H1 (cell line): Measurements from ENCODE around the gene CYP2W1. TPM values are rescaled to one million over a fixed set of nuclear protein-coding genes. Genes with fewer than 3 reads are reported as not detected.

Experiments used
- CTCF ChIA-PET: fragments of 300-600 bp; sonication (Branson Sonifier 250); formaldehyde crosslinking; loops from one replicate; lab custom pipeline; 2021; ENCODE audit not compliant: partially characterized antibody; lab: Charles Lee
- POLR2A ChIA-PET: fragments of 300-600 bp; sonication (Branson Sonifier 250); formaldehyde crosslinking; loops from one replicate; lab custom pipeline; 2021; ENCODE audit warnings: inconsistent platforms; ENCODE audit not compliant: partially characterized antibody; lab: Charles Lee
- DNase-seq, 2 experiments: peaks; one replicate each; pipeline versions ENCODE4 v3.0.0 to v3.0.0-alpha.2; 2010 to 2022; ENCODE audit warnings: low spot score in 2 of 2, low read depth in 1 of 2, mixed read lengths in 1 of 2
- FAIRE-seq: peaks from 2 replicates; lab custom pipeline; 2011; peaks lifted over from hg19 to GRCh38; lab: Jason Lieb, UNC
- H2AFZ ChIP-seq: 2 replicates; pipeline ENCODE4 v1.8.1; 2012; ENCODE audit warnings: low read length, inconsistent platforms
- H2AK5ac ChIP-seq: 2 replicates; pipeline ENCODE4 v1.6.1; 2013; ENCODE audit warnings: low read depth, low read length
- H2BK120ac ChIP-seq: replicated peaks from 2 replicates; pipeline ENCODE3; 2013; ENCODE audit warnings: low read depth, low read length, inconsistent platforms
- H2BK12ac ChIP-seq: 2 replicates; pipeline ENCODE4 v1.6.1; 2013; ENCODE audit warnings: low read depth, low read length
- H2BK15ac ChIP-seq: 2 replicates; pipeline ENCODE4 v1.6.1; 2013; ENCODE audit warnings: low read length
- H2BK20ac ChIP-seq: 2 replicates; pipeline ENCODE4 v1.6.1; 2013; ENCODE audit warnings: low read length
- H2BK5ac ChIP-seq: 2 replicates; pipeline ENCODE4 v1.6.1; 2013; ENCODE audit warnings: low read depth, low read length
- H3K14ac ChIP-seq: 2 replicates; pipeline ENCODE4 v1.6.1; 2013; ENCODE audit warnings: inconsistent platforms; ENCODE audit not compliant: insufficient read length
- H3K18ac ChIP-seq: 2 replicates; pipeline ENCODE4 v1.6.1; 2013; ENCODE audit warnings: low read length; ENCODE audit errors: extremely low read depth
- H3K23ac ChIP-seq: 2 replicates; pipeline ENCODE4 v1.6.1; 2013; ENCODE audit warnings: inconsistent platforms; ENCODE audit not compliant: insufficient read length
- H3K23me2 ChIP-seq: 2 replicates; pipeline ENCODE4 v1.6.1; 2013; ENCODE audit warnings: low read depth, low read length
- H3K27ac ChIP-seq: 2 replicates; pipeline ENCODE4 v1.6.1; 2011; ENCODE audit warnings: low read depth, low read length, inconsistent platforms
- H3K27me3 ChIP-seq, 4 experiments: replicated peaks in 1 of 4; 1 replicate in 1 of 4; 2 replicates in 3 of 4; pipeline versions ENCODE4 v1.6.1 to v1.8.1; 2011 to 2013; ENCODE audit warnings: low read length in 3 of 4, mild to moderate bottlenecking in 3 of 4, inconsistent platforms in 2 of 4, mixed read lengths in 2 of 4, moderate library complexity in 1 of 4; ENCODE audit not compliant: control insufficient read depth in 3 of 4, insufficient read depth in 3 of 4; ENCODE audit errors: extremely low read depth in 1 of 4
- H3K36me3 ChIP-seq, 4 experiments: 2 replicates each; pipeline versions ENCODE4 v1.6.1 to v1.8.1; 2011 to 2013; ENCODE audit warnings: mild to moderate bottlenecking in 4 of 4, low read length in 3 of 4, moderate library complexity in 2 of 4, control low read depth in 1 of 4, inconsistent platforms in 1 of 4; ENCODE audit not compliant: insufficient read depth in 4 of 4, control insufficient read depth in 2 of 4
- H3K4ac ChIP-seq: replicated peaks from 2 replicates; pipeline ENCODE3; 2013; ENCODE audit warnings: low read length, low read depth, mixed read lengths, inconsistent platforms; ENCODE audit not compliant: insufficient read length
- H3K4me1 ChIP-seq, 4 experiments: replicated peaks in 1 of 4; 1 replicate in 1 of 4; 2 replicates in 3 of 4; pipeline versions ENCODE4 v1.6.1 to v1.8.1; 2011 to 2013; ENCODE audit warnings: low read length in 3 of 4, inconsistent platforms in 2 of 4, mixed read lengths in 1 of 4; ENCODE audit not compliant: insufficient read depth in 4 of 4, control insufficient read depth in 3 of 4
- H3K4me2 ChIP-seq, 2 experiments: 2 replicates each; pipeline versions ENCODE4 v1.6.1 to v1.8.1; 2011 to 2013; ENCODE audit warnings: low read depth in 2 of 2, low read length in 2 of 2, control low read depth in 1 of 2, inconsistent platforms in 1 of 2, mild to moderate bottlenecking in 1 of 2; ENCODE audit not compliant: insufficient read depth in 1 of 2
- H3K4me3 ChIP-seq, 4 experiments: fragments of 200-600, 300-600 bp in 1 of 4; sonication (generic), shearing (Covaris generic), sonication (Bioruptor Twin) in 1 of 4; 2 replicates each; pipeline versions ENCODE4 v1.5.1 to v1.8.1; 2011 to 2016; ENCODE audit warnings: low read length in 4 of 4, low read depth in 3 of 4, control low read depth in 2 of 4, inconsistent platforms in 2 of 4, mild to moderate bottlenecking in 2 of 4, mixed read lengths in 1 of 4, moderate library complexity in 1 of 4; ENCODE audit not compliant: insufficient read depth in 2 of 4; ENCODE audit errors: extremely low read depth in 1 of 4
- H3K56ac ChIP-seq: replicated peaks from 2 replicates; pipeline ENCODE3; 2013; ENCODE audit warnings: low read depth, mild to moderate bottlenecking, mixed read lengths, low read length, inconsistent platforms; ENCODE audit not compliant: insufficient read length
- H3K79me1 ChIP-seq: 2 replicates; pipeline ENCODE4 v1.6.1; 2013; ENCODE audit warnings: low read depth, low read length, control low read depth
- H3K79me2 ChIP-seq, 2 experiments: 2 replicates each; pipeline versions ENCODE4 v1.6.1 to v1.8.1; 2012 to 2013; ENCODE audit warnings: low read length in 2 of 2, mild to moderate bottlenecking in 2 of 2, inconsistent platforms in 1 of 2; ENCODE audit not compliant: insufficient read depth in 2 of 2, control insufficient read depth in 1 of 2
- H3K9ac ChIP-seq, 4 experiments: replicated peaks in 1 of 4; 1 replicate in 1 of 4; 2 replicates in 3 of 4; pipeline versions ENCODE4 v1.6.1 to v1.8.1; 2011 to 2013; ENCODE audit warnings: low read depth in 3 of 4, low read length in 3 of 4, control low read depth in 2 of 4, mild to moderate bottlenecking in 2 of 4, moderate library complexity in 2 of 4, inconsistent platforms in 1 of 4; ENCODE audit errors: extremely low read depth in 1 of 4
- H3K9me3 ChIP-seq, 2 experiments: 2 replicates each; pipeline versions ENCODE4 v1.6.1 to v1.8.1; 2012 to 2013; ENCODE audit warnings: mild to moderate bottlenecking in 2 of 2, moderate library complexity in 2 of 2, control low read depth in 1 of 2, inconsistent platforms in 1 of 2, low read depth in 1 of 2, low read length in 1 of 2, mixed read lengths in 1 of 2; ENCODE audit not compliant: insufficient read depth in 2 of 2
- H4K20me1 ChIP-seq, 2 experiments: replicated peaks in 1 of 2; 2 replicates each; pipeline versions ENCODE3 to v1.8.1; 2011 to 2013; ENCODE audit warnings: inconsistent platforms in 2 of 2, low read length in 2 of 2, mild to moderate bottlenecking in 1 of 2; ENCODE audit not compliant: insufficient read depth in 2 of 2, control insufficient read depth in 1 of 2
- H4K5ac ChIP-seq: 2 replicates; pipeline ENCODE4 v1.6.1; 2013; ENCODE audit warnings: low read length, low read depth, mixed read lengths, inconsistent platforms; ENCODE audit not compliant: insufficient read length
- H4K8ac ChIP-seq: 2 replicates; pipeline ENCODE4 v1.8.0; 2013; ENCODE audit warnings: mild to moderate bottlenecking, moderate library complexity, low read length, inconsistent platforms; ENCODE audit not compliant: insufficient read depth; ENCODE audit errors: extremely low read depth
- H4K91ac ChIP-seq: replicated peaks from 2 replicates; pipeline ENCODE3; 2013; ENCODE audit warnings: low read length, mixed read lengths, inconsistent platforms; ENCODE audit not compliant: insufficient read length
- BCL11A ChIP-seq, 2 experiments: IDR thresholded peaks; one replicate each; pipeline ENCODE4 v1.6.1; 2011; ENCODE audit warnings: low read depth in 2 of 2, low read length in 2 of 2, mild to moderate bottlenecking in 2 of 2
- FOSL1 ChIP-seq: IDR thresholded peaks from 2 replicates; pipeline ENCODE4 v1.6.1; 2011; ENCODE audit warnings: mild to moderate bottlenecking, low read depth, low read length, moderate library complexity; ENCODE audit not compliant: insufficient read depth
- HDAC6 ChIP-seq: IDR thresholded peaks from one replicate; pipeline ENCODE4 v1.7.1; 2012; ENCODE audit warnings: low read depth, mild to moderate bottlenecking, inconsistent platforms, low read length, moderate library complexity
- PHF8 ChIP-seq: fragments of 200-600 bp; sonication (generic); conservative IDR thresholded peaks from 2 replicates; pipeline ENCODE4 v1.7.1; 2012; ENCODE audit warnings: low read depth, mild to moderate bottlenecking, inconsistent platforms, low read length, moderate library complexity
- WGBS, 2 experiments: shearing (Covaris generic) in 1 of 2; methylation state at CpG; one replicate each; pipeline versions ENCODE4 v1.1.6 to v1.1.7; 2013 to 2015; ENCODE audit warnings: low lambda C conversion rate in 2 of 2, mixed read lengths in 2 of 2, inconsistent platforms in 1 of 2, low coverage in 1 of 2, missing lambda C conversion rate in 1 of 2; ENCODE audit not compliant: insufficient replicate concordance in 2 of 2, insufficient coverage in 1 of 2, insufficient read length in 1 of 2; ENCODE audit errors: extremely low coverage in 1 of 2, missing lambda C conversion rate in 1 of 2; 5-methylcytosine and 5-hydroxymethylcytosine counted together
- polyA plus RNA-seq, 7 experiments: library from polyadenylated mRNA; depleted of rRNA in 3 of 7; stranded (reverse) in 5 of 7; unstranded in 2 of 7; fragments of >200 nt in 5 of 7; fragments of 200-250 nt in 2 of 7; gene quantifications; 1 replicate in 5 of 7; 2 replicates in 1 of 7; 4 replicates in 1 of 7; pipeline versions ENCODE4 v1.2.1 to v1.2.3, GENCODE V29; 2011 to 2013; ENCODE audit warnings: missing spikeins in 2 of 7, mixed read lengths in 2 of 7
- total RNA-seq: library from RNA; stranded (reverse); fragmentation: NEBNext Ultra II Directional; extraction: Animal tissue kit (Norgen Biotek cat#: 25700); gene quantifications from 2 replicates; pipeline ENCODE4 v1.2.1, GENCODE V29; 2021

Gene CYP2W1
- total and polyA plus RNA-seq, 2 of the 8 experiments (the other 6 are each of a cell fraction or from before 2014, with no cell fraction given) = not detected

GRCh38 chr7:960269-960871 is 22.6 kb upstream of the CYP2W1 start:
- Histone ChIP-seq H3K4ac (no peak overlapping the region), H3K9me3 (no peaks in the 10 kb centered on the region; a peak in 1 of 4 replicates), H3K4me3 (no peak overlapping the region), H4K91ac (peak overlapping the region; percentile 54), H2BK120ac (no peak overlapping the region), H3K79me1 (no peaks in the 10 kb centered on the region), H4K20me1 (peaks cover 3 to 5% of the 10 kb centered on the region in 2 experiments), H3K79me2 (no peaks in the 10 kb centered on the region), H2BK20ac (no peak overlapping the region), H3K23me2 (no peaks in the 10 kb centered on the region), H3K9ac (no peak overlapping the region), H2AFZ (no peak overlapping the region), H3K27ac (no peak overlapping the region), H2BK5ac (peak overlapping the region; percentile 40; the same call in 1 of the 2 replicates), H3K4me1 (peaks cover 0 to 16% (median 3%) of the 10 kb centered on the region in 4 experiments; a peak in 5 of 7 replicates), H3K56ac (no peak overlapping the region), H3K27me3 (peaks cover 0 to under 1% (median under 1%) of the 10 kb centered on the region in 4 experiments; a peak in 3 of 7 replicates), H2BK15ac (0 out of 2 replicates have a peak overlapping the region, but pooled peaks have one; percentile 46), H3K36me3 (no peaks in the 10 kb centered on the region; a peak in 1 of 8 replicates), H2BK12ac (0 out of 2 replicates have a peak overlapping the region, but pooled peaks have one; percentile 17), H3K4me2 (no peak overlapping the region), H3K18ac (no peak overlapping the region), H2AK5ac (peak overlapping the region; percentile 90; the same call in 1 of the 2 replicates), H4K8ac (no peak overlapping the region; the same call in 1 of the 2 replicates), H3K14ac (no peak overlapping the region), H3K23ac (no peak overlapping the region), H4K5ac (no peak overlapping the region)
- TF ChIP-seq PHF8 = no peak
- TF ChIP-seq FOSL1 = no peak
- TF ChIP-seq BCL11A (IDR thresholded peaks at IDR 0.05; ENCODE audit: low read depth in 2 of 2, low read length in 2 of 2) = no peak
- no peak for TF ChIP-seq HDAC6
- ChIA-PET POLR2A (interaction anchor here (1.8 kb wide), 1 partner anchor 15 kb away, joined by 4 read pairs; no protein-coding TSS in a partner anchor), CTCF (interaction anchor here (0.6 to 1.5 kb wide), 6 partner anchors 9 to 568 kb away, joined by 3 to 7 read pairs (median 4); no protein-coding TSS in a partner anchor)
- DNase-seq (no peak), FAIRE-seq (no peak)
- 85% methylated on average over 31 of the region's 31 CpGs; no CpG with 5 or more reads in 1 of the 2 experiments for WGBS, 2 experiments
